Inferior parietal cortex (tissue), 1 donor: Measurements from ENCODE around the gene PREX1.
"Not testable (repeated sequence)": the region's sequence is repeated elsewhere in the genome, so short reads cannot be mapped to it uniquely, and the experiment has no call there.

Experiments used
- DNase-seq: peaks from one replicate; pipeline ENCODE4 v3.0.0-alpha.2; 2016; ENCODE audit errors: extremely low spot score

PREX1 gene

DNA sequence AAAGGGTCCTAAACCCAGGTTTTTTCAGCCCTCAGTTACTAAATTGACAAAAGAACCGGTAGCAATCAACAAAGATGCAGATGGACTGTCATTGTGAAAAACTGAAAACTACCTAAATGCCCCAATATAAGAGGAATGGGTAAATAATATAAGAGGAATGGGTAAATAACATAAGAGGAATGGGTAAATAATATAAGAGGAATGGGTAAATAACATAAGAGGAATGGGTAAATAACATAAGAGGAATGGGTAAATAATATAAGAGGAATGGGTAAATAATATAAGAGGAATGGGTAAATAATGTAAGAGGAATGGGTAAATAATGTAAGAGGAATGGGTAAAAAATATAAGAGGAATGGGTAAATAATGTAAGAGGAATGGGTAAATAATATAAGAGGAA is 15.7 kb downstream of the PREX1 start:
- not testable (repeated sequence) for DNase-seq

DNA sequence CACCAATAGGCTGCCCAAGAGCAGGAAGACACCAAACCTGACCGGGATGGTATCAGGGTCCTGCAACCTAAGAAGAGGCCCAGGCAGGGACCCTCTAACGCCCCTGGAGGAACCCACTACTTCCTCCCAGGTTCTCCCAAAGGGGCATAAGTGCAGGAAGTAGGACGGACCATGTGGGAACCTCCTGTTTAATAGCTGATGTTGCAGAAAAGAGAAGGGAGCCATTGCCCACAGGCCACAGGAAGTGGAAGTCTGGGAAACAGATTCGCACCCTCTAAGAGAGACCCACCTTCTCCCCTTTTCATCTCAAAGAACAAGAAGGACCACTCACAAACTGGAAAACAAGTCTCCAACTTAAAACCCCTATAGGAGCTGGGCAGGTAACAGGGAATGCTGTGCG is 18.1 kb downstream of the PREX1 start:
- no peak for DNase-seq

GRCh38 chr20:48808382-48809034 is 19.3 kb downstream of the PREX1 start:
- no peak for DNase-seq

DNA sequence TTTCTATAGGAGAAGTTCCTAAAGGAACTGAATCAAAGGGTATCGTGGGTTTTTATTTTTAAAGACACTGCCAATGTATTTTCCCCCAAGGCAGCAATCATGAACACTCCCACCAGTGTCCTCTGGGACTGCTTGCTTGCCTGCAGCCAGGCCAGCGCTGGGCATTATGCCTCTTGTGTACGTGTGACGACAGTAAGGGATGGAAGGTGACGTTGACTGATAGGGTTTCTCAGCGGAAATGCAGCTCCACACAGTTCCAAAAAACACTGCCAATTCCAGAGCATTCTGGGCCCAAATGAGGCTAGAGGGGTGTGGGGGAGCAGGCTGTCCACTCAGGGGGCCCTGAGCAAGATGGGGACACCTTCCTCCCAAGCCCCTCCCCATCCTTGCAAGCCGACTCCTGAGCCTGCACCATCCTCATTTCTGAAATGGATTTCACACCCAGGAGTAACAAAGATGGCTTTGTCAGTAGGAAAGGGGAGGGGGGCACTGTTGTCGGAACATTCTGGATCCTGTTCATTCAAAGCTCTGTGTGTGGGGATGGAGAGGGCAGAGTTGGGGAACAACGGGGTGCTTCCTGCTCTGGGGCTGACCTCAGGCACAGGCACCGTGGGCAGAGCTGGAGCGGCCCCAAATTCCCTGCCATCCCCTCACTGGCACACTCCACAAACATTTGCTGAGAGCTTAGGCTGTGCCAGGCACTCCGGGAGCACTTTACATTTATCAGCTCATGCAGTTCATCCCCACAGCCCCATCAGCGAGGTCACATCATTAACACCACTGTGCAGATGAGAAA is 20.0 kb downstream of the PREX1 start:
- no peak for DNase-seq

GRCh38 chr20:48807051-48807450 is 20.7 kb downstream of the PREX1 start:
- DNase-seq = no peak

DNA sequence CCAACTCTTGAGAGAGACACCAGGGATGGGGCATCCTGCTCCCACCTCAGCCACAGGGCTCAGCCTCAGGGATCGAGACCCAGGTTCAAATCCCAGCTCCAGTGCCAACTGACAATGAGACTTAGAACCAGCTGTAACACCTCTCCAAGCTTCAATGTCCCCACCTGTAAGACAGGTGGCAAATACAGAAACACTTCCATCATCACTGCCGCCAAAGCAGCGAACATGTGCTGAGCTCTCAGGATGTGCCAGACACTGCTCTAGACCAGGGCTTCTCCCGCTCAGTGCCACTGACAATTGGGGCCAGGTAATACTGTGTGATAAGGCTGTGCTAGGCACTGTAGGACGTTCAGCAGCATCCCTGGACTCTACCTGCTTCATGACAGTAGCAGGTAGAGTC is 22.1 kb downstream of the PREX1 start:
- no peak for DNase-seq

DNA sequence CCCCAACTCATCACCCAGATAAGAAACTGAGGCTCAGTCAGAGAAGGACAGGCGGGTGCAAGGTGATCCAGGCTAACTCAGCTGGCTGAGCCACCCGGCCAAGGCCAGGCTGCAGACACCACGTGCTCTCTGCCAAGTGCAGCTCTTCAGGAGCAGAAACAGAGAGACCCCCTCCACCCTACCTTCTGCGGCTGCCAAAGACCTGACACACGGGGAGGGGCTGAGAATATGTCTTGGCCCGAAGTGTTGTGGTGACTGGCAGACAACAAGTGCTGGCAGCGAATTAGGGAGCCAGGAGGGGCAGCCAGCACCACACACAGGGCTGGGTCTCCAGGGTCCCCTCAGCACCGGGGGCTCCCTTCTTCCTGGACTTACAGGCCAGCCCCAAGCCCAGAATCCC is 22.5 kb downstream of the PREX1 start:
- DNase-seq = no peak

- no peak for DNase-seq
Measured at GRCh38 chr20:48804300-48804980, 23.4 kb downstream of the PREX1 start.

GRCh38 chr20:48803176-48804053 is 24.4 kb downstream of the PREX1 start:
- DNase-seq = no peak

DNA sequence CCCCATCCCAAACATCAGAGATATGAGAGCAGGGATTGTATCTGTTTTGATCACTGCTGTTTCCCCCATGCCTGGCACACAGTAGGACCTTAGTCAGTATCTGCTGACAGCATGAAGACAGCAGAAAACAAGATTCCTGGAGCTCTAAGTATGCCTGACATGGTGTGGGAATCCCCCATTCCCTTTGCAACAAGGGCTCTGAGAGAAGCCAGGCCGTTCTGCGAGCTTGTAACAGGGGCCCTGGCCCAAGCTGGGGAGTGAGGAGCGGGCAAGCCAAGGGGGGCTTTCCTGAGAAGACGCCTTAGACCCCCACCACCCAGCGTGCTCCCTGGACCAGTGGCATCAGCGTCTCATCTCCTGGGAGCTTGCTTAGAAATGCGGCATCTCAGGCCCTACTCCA is 25.2 kb downstream of the PREX1 start:
- no peak for DNase-seq

DNA sequence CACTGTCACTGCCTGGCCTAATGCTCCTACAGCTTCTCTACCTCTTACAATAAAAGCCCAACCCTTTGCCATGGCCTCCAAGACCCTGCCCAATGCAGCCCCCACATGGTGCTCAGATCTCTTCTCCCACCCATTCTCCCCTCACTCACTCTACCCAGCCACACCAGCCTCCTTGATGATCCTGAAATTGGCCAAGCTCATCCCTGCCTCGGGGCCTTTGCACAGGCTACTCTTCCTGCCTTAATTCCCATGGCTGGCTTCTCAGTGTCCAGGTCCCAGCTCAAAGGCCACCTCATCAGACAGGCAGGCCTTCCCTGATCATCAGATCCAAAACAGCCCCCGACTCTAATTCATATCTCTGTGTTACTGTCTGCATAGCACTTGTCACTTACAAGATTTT is 25.6 kb downstream of the PREX1 start:
- no peak for DNase-seq

DNA sequence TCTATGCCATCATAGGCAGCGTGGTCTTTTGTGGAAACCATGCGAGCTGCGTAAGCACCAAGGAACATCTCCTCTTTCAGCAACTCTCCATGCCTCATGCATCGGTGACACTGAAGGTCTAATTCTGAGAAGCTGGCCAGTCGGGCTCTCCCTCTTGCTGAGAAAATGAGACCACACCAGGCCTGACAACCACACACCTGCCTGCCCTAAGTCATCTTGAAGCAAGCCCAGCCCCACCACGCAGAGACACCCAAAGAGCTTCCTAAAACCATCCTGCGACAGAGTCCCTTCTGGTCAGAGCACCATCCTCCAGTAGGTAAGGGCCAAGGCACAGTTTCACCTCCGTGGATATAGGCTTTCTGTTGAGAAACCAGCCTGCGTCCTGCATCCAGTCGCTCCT is 26.6 kb downstream of the PREX1 start:
- no peak for DNase-seq

- DNase-seq = no peak
Measured at GRCh38 chr20:48800177-48800576, 27.6 kb downstream of the PREX1 start.

- no peak for DNase-seq
Measured at GRCh38 chr20:48799328-48800105, 28.3 kb downstream of the PREX1 start.

- no peak for DNase-seq
Measured at GRCh38 chr20:48797850-48798747, 29.7 kb downstream of the PREX1 start.

DNA sequence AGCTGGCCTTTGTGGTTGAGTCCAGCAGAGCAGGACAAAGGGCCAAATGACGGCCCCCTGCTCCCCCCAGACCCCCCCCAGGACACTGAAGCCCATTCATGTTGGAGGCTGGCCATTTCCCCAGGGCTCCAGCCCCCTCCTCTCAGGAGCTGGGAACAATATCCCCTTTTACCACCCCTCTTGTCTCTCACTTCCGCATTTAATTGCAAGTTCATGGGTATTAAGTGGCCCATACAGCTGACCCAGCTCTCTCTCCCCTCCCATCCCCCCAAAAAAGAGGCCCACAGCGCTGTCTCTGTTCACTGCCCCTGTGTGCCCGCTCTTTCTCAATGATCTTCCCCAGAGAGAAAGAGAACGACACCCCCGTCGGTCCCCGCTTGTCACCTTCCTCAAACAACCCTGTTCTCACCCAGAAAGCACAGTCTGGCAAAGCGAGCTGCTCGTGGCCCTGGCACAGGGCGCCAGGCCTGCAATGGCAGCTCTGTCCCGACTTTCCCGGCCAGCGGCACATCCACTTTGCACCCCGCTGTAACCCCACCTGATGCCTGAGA is 30.4 kb downstream of the PREX1 start:
- DNase-seq = peak; percentile 72

GRCh38 chr20:48795732-48796131 is 32.1 kb downstream of the PREX1 start:
- DNase-seq = no peak

DNA sequence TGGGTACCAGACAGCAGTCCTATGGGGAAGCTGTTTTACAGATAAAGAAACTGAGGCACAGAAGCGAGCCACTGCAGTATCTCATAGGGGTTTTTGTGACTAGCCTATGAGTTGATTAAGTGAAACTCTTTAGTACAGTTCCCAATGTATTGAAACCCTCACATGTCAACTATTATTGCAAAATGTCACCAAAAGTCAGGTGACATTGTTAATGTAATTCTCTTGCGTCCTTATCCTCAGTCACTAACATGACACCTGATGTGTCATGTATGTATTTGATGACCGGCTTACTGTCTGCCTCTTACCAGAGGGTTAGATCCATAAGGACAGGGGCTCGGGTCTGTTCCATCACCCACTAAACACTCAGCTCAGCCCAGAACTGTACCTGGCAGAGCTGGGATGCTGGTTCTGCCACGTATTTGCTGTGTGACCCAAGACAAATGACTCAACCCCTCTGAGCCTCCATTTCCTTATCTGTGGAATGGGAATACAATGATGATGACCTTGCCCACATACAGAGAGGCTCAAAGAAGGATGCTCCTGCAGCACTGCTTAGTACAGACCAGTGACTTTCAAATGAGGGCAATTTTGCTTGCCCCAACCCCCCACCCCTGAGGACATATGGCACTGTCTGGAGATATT is 32.9 kb downstream of the PREX1 start:
- DNase-seq = no peak

- DNase-seq = no peak
Measured at GRCh38 chr20:48794360-48794759, 33.4 kb downstream of the PREX1 start.
